Uterus (tissue), 4 donors: Measurements from ENCODE around the gene APOC3. TPM values are rescaled to one million over a fixed set of nuclear protein-coding genes. Genes with fewer than 3 reads are reported as not detected.

Source experiments
- DNase-seq, 2 donors: peaks; one replicate each; pipeline ENCODE4 v3.0.0-alpha.2; 2019 to 2020
- H3K27ac ChIP-seq, 2 donors: fragments of 200-600 bp; sonication (generic); 1 replicate in 1 of 2; 2 replicates in 1 of 2; pipeline ENCODE4 v1.5.1; 2016 to 2018
- H3K27me3 ChIP-seq, 2 donors: fragments of 200-600 bp; sonication (generic); one replicate each; pipeline ENCODE4 v1.5.1; 2018 to 2019; ENCODE audit warnings: control low read depth in 1 of 2
- H3K36me3 ChIP-seq, 2 donors: fragments of 200-600 bp; sonication (generic); one replicate each; pipeline ENCODE4 v1.5.1; 2019; ENCODE audit warnings: control low read depth in 1 of 2
- H3K4me1 ChIP-seq, 2 donors: fragments of 200-600 bp; sonication (generic); one replicate each; pipeline ENCODE4 v1.5.1; 2018 to 2019; ENCODE audit warnings: control low read depth in 1 of 2
- H3K4me3 ChIP-seq, 2 donors: fragments of 200-600 bp; sonication (generic); 1 replicate in 1 of 2; 2 replicates in 1 of 2; pipeline ENCODE4 v1.5.1; 2018 to 2019; ENCODE audit warnings: mild to moderate bottlenecking in 1 of 2
- H3K9me3 ChIP-seq, 2 donors: fragments of 200-600 bp; sonication (generic); one replicate each; pipeline ENCODE4 v1.5.1; 2019; ENCODE audit warnings: control low read depth in 1 of 2
- POLR2A ChIP-seq, 2 donors: fragments of 450-650 bp; IDR thresholded peaks; one replicate each; pipeline ENCODE4 v1.6.1; 2016; ENCODE audit warnings: antibody characterized with exemption in 2 of 2, mild to moderate bottlenecking in 1 of 2, moderate library complexity in 1 of 2
- intact Hi-C: fragments of 100-400 bp; cut with DNase I; formaldehyde crosslinking; loops from one replicate; pipeline ENCODE4 v1.15.1; 2023; ENCODE audit warnings: low total_unique reads
- total RNA-seq, 4 donors: library from RNA; depleted of rRNA in 3 of 4; stranded (reverse); fragments of >200 nt in 3 of 4; gene quantifications; one replicate each; pipeline versions ENCODE4 v1.1.0 to v1.2.4, GENCODE V29; 2014 to 2023
- TF ChIP-seq, protein P1 (sequence below), 4 experiments: fragments of 200-600 bp in 2 of 4; fragments of 450-650 bp in 2 of 4; sonication (generic) in 2 of 4; IDR thresholded peaks; one replicate each; pipeline ENCODE4 v1.5.1; 2016 to 2019; ENCODE audit warnings: antibody characterized with exemption in 4 of 4, mild to moderate bottlenecking in 2 of 4, moderate library complexity in 1 of 4
- donor health status: DM: yes; HTN: yes; CAD: no.

APOC3 gene
- total RNA-seq, 4 donors from 2014 or later = 1.2 TPM; not detected in 3

DNA sequence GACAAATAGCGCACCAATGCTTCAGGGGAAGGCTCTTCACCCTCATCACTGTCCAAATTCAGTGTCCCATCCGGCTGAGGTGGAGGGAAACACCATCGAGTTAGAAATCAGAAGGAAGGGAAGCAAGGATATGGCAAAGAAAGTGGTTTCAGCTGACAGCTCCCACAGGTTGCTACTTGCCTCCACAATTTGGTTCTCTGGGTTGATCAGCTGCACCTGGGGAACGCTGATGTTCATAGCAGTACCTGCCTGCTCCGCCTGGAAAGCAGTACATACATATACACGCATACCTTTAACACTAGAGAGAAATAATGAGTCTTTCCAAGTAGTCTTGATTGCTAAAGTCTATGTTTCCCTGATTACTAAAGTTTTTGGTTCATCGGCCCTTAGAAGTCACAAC is 45.5 kb downstream of the APOC3 start:
- Histone ChIP-seq H3K4me3 (no peak overlapping the region), H3K4me1 (no peaks in the 10 kb centered on the region), H3K9me3 (no peaks in the 10 kb centered on the region), H3K27ac (no peak overlapping the region), H3K36me3 (no peaks in the 10 kb centered on the region), H3K27me3 (no peaks in the 10 kb centered on the region)
- DNase-seq = no peak
- intact Hi-C loops = loop anchor here (10.0 kb wide), 1 partner anchor 240 kb away; no protein-coding TSS in a partner anchor
- TF ChIP-seq, protein P1, sequence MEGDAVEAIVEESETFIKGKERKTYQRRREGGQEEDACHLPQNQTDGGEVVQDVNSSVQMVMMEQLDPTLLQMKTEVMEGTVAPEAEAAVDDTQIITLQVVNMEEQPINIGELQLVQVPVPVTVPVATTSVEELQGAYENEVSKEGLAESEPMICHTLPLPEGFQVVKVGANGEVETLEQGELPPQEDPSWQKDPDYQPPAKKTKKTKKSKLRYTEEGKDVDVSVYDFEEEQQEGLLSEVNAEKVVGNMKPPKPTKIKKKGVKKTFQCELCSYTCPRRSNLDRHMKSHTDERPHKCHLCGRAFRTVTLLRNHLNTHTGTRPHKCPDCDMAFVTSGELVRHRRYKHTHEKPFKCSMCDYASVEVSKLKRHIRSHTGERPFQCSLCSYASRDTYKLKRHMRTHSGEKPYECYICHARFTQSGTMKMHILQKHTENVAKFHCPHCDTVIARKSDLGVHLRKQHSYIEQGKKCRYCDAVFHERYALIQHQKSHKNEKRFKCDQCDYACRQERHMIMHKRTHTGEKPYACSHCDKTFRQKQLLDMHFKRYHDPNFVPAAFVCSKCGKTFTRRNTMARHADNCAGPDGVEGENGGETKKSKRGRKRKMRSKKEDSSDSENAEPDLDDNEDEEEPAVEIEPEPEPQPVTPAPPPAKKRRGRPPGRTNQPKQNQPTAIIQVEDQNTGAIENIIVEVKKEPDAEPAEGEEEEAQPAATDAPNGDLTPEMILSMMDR (IDR thresholded peaks at IDR 0.05) = no peak
- no peak for TF ChIP-seq POLR2A (IDR thresholded peaks at IDR 0.05)

- intact Hi-C loops = loop anchor here (10.0 kb wide), 1 partner anchor 238 kb away; no protein-coding TSS in a partner anchor
Observed at GRCh38 chr11:116876656-116877055, 46.9 kb downstream of the APOC3 start.

DNA sequence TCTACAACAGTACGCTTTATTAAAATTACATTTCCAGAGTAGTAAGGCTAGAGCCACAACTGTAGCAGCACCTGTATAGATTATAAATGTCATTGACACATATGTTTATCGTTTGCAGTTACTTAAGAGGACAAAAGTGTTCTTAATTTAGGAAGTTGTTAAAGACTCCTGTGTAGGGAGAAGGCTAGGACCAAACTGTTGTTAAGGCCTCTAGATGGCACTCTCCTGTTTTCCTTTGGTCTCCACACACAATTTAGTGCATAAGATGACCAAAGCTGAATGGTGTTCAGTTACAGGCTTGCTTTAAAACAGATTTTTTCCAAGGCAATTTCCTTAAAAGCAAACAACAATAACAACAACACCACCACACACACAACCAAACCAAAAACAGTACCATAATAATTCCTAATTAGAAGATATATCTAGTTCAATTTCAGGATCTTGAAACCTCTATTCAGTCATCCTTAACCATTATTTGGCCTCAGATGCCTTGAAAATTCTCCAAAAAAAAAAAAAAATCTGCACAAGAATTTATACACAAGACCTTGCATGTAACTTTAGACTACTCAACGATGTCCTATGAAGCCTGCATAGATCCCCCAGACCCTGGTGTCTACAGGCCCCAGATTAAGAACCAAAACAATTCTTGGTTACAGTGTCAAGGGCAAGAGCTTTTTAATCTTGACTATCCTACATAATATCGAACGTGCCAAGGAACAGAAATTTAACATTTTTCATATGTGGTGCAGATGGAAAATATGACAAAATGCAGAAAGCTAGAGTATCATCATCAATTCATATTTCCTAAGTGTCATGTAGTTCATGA is 50.3 kb downstream of the APOC3 start:
- Histone ChIP-seq H3K27ac (no peak overlapping the region), H3K27me3 (no peaks in the 10 kb centered on the region), H3K9me3 (no peaks in the 10 kb centered on the region), H3K4me1 (no peaks in the 10 kb centered on the region), H3K36me3 (no peaks in the 10 kb centered on the region), H3K4me3 (no peak overlapping the region)
- no peak for TF ChIP-seq POLR2A (IDR thresholded peaks at IDR 0.05)
- TF ChIP-seq, protein P1 (IDR thresholded peaks at IDR 0.05) = peak; percentile 61 to 81 (median 74)
- intact Hi-C loops = loop anchor here (10.0 kb wide), 1 partner anchor 235 kb away; no protein-coding TSS in a partner anchor
- peak in 1 of 2 donors; percentile 33 for DNase-seq

More at GRCh38 chr11:116876656-116877055, 46.9 kb downstream of the APOC3 start:
- Histone ChIP-seq H3K27ac (no peak overlapping the region), H3K27me3 (no peaks in the 10 kb centered on the region), H3K9me3 (no peaks in the 10 kb centered on the region), H3K4me3 (no peak overlapping the region), H3K4me1 (no peaks in the 10 kb centered on the region), H3K36me3 (no peaks in the 10 kb centered on the region)
- DNase-seq = no peak
- TF ChIP-seq, protein P1 (IDR thresholded peaks at IDR 0.05) = no peak
- no peak for TF ChIP-seq POLR2A (IDR thresholded peaks at IDR 0.05)

DNA sequence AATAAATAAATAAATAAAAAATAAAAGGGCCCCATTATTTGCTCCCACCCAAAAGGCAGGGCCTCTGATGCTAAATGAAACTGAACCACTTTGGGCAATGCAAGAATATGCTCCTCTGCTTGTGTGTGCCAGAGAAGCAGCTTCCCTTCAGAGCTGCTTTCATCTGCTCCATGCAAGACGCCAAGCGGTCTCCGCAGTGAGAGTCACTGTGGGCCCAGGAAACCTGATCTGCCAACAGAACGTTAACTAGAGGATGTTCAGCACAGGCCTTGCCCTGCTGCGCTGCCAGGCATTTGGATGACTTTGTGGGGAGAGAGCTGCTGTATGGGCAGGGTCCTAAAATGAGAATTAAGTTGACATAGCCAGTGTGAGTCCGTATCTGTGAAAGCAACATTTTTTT is 51.4 kb downstream of the APOC3 start:
- Histone ChIP-seq H3K36me3 (no peaks in the 10 kb centered on the region), H3K27ac (no peak overlapping the region), H3K9me3 (no peaks in the 10 kb centered on the region), H3K27me3 (no peaks in the 10 kb centered on the region), H3K4me1 (no peaks in the 10 kb centered on the region), H3K4me3 (no peak overlapping the region)
- TF ChIP-seq, protein P1 (IDR thresholded peaks at IDR 0.05) = no peak
- no peak for TF ChIP-seq POLR2A (IDR thresholded peaks at IDR 0.05)
- no peak for DNase-seq
- intact Hi-C loops = no loop called here

GRCh38 chr11:116882386-116882785 is 52.7 kb downstream of the APOC3 start:
- Histone ChIP-seq H3K9me3 (no peaks in the 10 kb centered on the region), H3K36me3 (no peaks in the 10 kb centered on the region), H3K4me1 (no peaks in the 10 kb centered on the region), H3K4me3 (no peak overlapping the region), H3K27ac (no peak overlapping the region), H3K27me3 (no peaks in the 10 kb centered on the region)
- intact Hi-C loops = no loop called here
- no peak for DNase-seq
- TF ChIP-seq, protein P1 (IDR thresholded peaks at IDR 0.05) = no peak
- no peak for TF ChIP-seq POLR2A (IDR thresholded peaks at IDR 0.05)
